CD14-positive monocyte (primary cell): ENCODE results near the gene TTC36. TPM values are rescaled to one million over a fixed set of nuclear protein-coding genes. Genes with fewer than 3 reads are reported as not detected.

Experiments
- DNase-seq, 3 donors: peaks; one replicate each; pipeline ENCODE4 v3.0.0-alpha.2; 2011 to 2022
- H2AFZ ChIP-seq: 2 replicates; pipeline ENCODE4 v1.6.0; 2012; ENCODE audit warnings: mild to moderate bottlenecking, low read depth, low read length, inconsistent platforms; ENCODE audit not compliant: insufficient read depth, poor library complexity, severe bottlenecking
- H3K27ac ChIP-seq, 2 donors: 1 replicate in 1 of 2; 2 replicates in 1 of 2; pipeline ENCODE4 v1.5.1; 2012 to 2013; ENCODE audit warnings: low read length in 2 of 2, control low read depth in 1 of 2, inconsistent platforms in 1 of 2, low read depth in 1 of 2, mild to moderate bottlenecking in 1 of 2
- H3K27me3 ChIP-seq, 2 donors: one replicate each; pipeline versions ENCODE4 v1.6.0 to v1.6.1; 2011 to 2013; ENCODE audit warnings: low read length in 2 of 2; ENCODE audit not compliant: control insufficient read depth in 2 of 2, insufficient read depth in 2 of 2
- H3K36me3 ChIP-seq, 2 donors: replicated peaks in 1 of 2; 1 replicate in 1 of 2; 2 replicates in 1 of 2; pipeline versions ENCODE4 v1.5.1 to v1.6.1; 2012 to 2013; ENCODE audit warnings: low read length in 2 of 2, control low read depth in 1 of 2, inconsistent platforms in 1 of 2, mild to moderate bottlenecking in 1 of 2; ENCODE audit not compliant: insufficient read depth in 2 of 2, control insufficient read depth in 1 of 2
- H3K4me1 ChIP-seq, 2 donors: 1 replicate in 1 of 2; 2 replicates in 1 of 2; pipeline versions ENCODE4 v1.5.1 to v1.6.1; 2012 to 2013; ENCODE audit warnings: low read length in 2 of 2, control low read depth in 1 of 2, inconsistent platforms in 1 of 2, mild to moderate bottlenecking in 1 of 2, moderate library complexity in 1 of 2; ENCODE audit not compliant: insufficient read depth in 2 of 2, control insufficient read depth in 1 of 2
- H3K4me2 ChIP-seq: replicated peaks from 2 replicates; pipeline ENCODE3; 2012; ENCODE audit warnings: low read length, moderate library complexity, mild to moderate bottlenecking; ENCODE audit not compliant: poor library complexity, severe bottlenecking; ENCODE audit errors: extremely low read depth
- H3K4me3 ChIP-seq, 3 experiments: fragments of 200-600 bp in 1 of 3; sonication (generic) in 1 of 3; replicated peaks in 1 of 3; 1 replicate in 2 of 3; 2 replicates in 1 of 3; pipeline ENCODE4 v1.5.1; 2011 to 2013; ENCODE audit warnings: low read length in 3 of 3, mild to moderate bottlenecking in 3 of 3, control low read depth in 2 of 3, low read depth in 2 of 3, inconsistent platforms in 1 of 3, moderate library complexity in 1 of 3
- H3K79me2 ChIP-seq: 2 replicates; pipeline ENCODE4 v1.6.0; 2012; ENCODE audit warnings: mild to moderate bottlenecking, control low read depth, inconsistent platforms, low read length, moderate library complexity; ENCODE audit not compliant: insufficient read depth
- H3K9ac ChIP-seq: 2 replicates; pipeline ENCODE4 v1.6.0; 2017; ENCODE audit warnings: low read length, mild to moderate bottlenecking; ENCODE audit not compliant: insufficient read depth, poor library complexity, severe bottlenecking
- H3K9me3 ChIP-seq, 2 donors: replicated peaks in 1 of 2; 1 replicate in 1 of 2; 2 replicates in 1 of 2; pipeline versions ENCODE4 v1.5.1 to v1.6.1; 2012 to 2013; ENCODE audit warnings: low read length in 2 of 2, control low read depth in 1 of 2; ENCODE audit not compliant: control insufficient read depth in 1 of 2, insufficient read depth in 1 of 2
- H4K20me1 ChIP-seq: 2 replicates; pipeline ENCODE4 v1.6.0; 2012; ENCODE audit warnings: mild to moderate bottlenecking, low read length, control low read depth, moderate library complexity; ENCODE audit not compliant: insufficient read depth
- H3K27ac Mint-ChIP-seq, 7 donors: one replicate each; pipeline ENCODE4 v1.8.0; 2020; ENCODE audit warnings: mild to moderate bottlenecking in 7 of 7, mixed read lengths in 7 of 7, moderate library complexity in 6 of 7, inconsistent platforms in 2 of 7
- H3K27me3 Mint-ChIP-seq, 3 donors: one replicate each; pipeline ENCODE4 v1.8.0; 2021 to 2022; ENCODE audit warnings: low read depth in 3 of 3, mild to moderate bottlenecking in 3 of 3, mixed read lengths in 3 of 3, moderate library complexity in 3 of 3, inconsistent platforms in 1 of 3
- H3K36me3 Mint-ChIP-seq, 2 donors: one replicate each; pipeline ENCODE4 v1.8.0; 2020; ENCODE audit warnings: mixed read lengths in 2 of 2, inconsistent platforms in 1 of 2, mild to moderate bottlenecking in 1 of 2
- H3K4me1 Mint-ChIP-seq: one replicate; pipeline ENCODE4 v1.8.0; 2020; ENCODE audit warnings: mild to moderate bottlenecking, mixed read lengths
- H3K4me3 Mint-ChIP-seq, 2 donors: one replicate each; pipeline ENCODE4 v1.8.0; 2020; ENCODE audit warnings: mild to moderate bottlenecking in 2 of 2, mixed read lengths in 2 of 2, moderate library complexity in 1 of 2
- H3K9me3 Mint-ChIP-seq, 7 donors: one replicate each; pipeline ENCODE4 v1.8.0; 2020 to 2022; ENCODE audit warnings: mixed read lengths in 7 of 7, mild to moderate bottlenecking in 6 of 7, moderate library complexity in 6 of 7, inconsistent platforms in 2 of 7
- WGBS: methylation state at CpG from one replicate; pipeline ENCODE4 v1.1.5; 2013; ENCODE audit warnings: missing lambda C conversion rate; ENCODE audit not compliant: insufficient coverage; 5-methylcytosine and 5-hydroxymethylcytosine counted together
- intact Hi-C, 2 donors: fragments of 100-400 bp; cut with micrococcal nuclease; formaldehyde crosslinking; loops; one replicate each; pipeline versions ENCODE4 v1.15.0 to v1.15.1; 2023
- polyA plus RNA-seq, 3 donors: library from polyadenylated mRNA; depleted of rRNA in 1 of 3; unstranded in 2 of 3; stranded (reverse) in 1 of 3; fragments of 300-500 nt in 2 of 3; fragments of >200 nt in 1 of 3; fragmentation: Illumina TruSeq in 2 of 3; gene quantifications; 1 replicate in 2 of 3; 2 replicates in 1 of 3; pipeline ENCODE4 v1.2.3, GENCODE V29; 2012 to 2021
- TF ChIP-seq, protein P1 (sequence below): fragments of 200-600 bp; IDR thresholded peaks from one replicate; pipeline ENCODE4 v1.8.0; 2022; ENCODE audit warnings: antibody characterized with exemption, mild to moderate bottlenecking

The TTC36 gene
- polyA plus RNA-seq, 3 donors: not detected

DNA sequence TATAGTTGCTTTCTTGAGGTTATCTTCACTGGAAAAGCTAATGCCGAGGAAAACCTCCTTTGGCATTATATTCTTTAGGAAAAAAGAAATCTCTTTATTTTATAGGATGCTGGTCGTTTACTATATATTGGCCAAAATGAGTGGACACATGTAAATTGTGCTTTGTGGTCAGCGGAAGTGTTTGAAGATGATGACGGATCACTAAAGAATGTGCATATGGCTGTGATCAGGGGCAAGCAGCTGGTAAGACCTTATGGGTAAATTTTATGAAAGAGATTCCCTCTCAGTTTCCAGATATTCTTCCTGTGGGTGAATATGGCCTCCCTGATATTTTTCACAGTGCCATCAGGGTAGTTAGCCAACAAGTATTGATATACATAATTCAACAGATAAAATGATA, 29.4 kb upstream of the TTC36 start:
- no peaks in the 10 kb centered on the region for H3K4me1 ChIP-seq
- Mint-ChIP-seq H3K36me3 (peaks cover 89 to 95% of the 10 kb centered on the region in 2 donors), H3K27ac (no peak overlapping the region), H3K4me3 (no peak overlapping the region), H3K9me3 (no peaks in the 10 kb centered on the region), H3K4me1 (no peaks in the 10 kb centered on the region), H3K27me3 (no peaks in the 10 kb centered on the region)
- intact Hi-C loops: loop anchor here (5.0 kb wide), 2 partner anchors 111 to 116 kb away; no protein-coding TSS in a partner anchor
- H3K4me3 ChIP-seq: no peak overlapping the region
- no peak overlapping the region for H2AFZ ChIP-seq
- no peaks in the 10 kb centered on the region for H3K9me3 ChIP-seq
- H3K36me3 ChIP-seq: peaks cover 100% of the 10 kb centered on the region in 2 donors
- DNase-seq: no peak
- TF ChIP-seq, protein P1, sequence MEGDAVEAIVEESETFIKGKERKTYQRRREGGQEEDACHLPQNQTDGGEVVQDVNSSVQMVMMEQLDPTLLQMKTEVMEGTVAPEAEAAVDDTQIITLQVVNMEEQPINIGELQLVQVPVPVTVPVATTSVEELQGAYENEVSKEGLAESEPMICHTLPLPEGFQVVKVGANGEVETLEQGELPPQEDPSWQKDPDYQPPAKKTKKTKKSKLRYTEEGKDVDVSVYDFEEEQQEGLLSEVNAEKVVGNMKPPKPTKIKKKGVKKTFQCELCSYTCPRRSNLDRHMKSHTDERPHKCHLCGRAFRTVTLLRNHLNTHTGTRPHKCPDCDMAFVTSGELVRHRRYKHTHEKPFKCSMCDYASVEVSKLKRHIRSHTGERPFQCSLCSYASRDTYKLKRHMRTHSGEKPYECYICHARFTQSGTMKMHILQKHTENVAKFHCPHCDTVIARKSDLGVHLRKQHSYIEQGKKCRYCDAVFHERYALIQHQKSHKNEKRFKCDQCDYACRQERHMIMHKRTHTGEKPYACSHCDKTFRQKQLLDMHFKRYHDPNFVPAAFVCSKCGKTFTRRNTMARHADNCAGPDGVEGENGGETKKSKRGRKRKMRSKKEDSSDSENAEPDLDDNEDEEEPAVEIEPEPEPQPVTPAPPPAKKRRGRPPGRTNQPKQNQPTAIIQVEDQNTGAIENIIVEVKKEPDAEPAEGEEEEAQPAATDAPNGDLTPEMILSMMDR: no peak
- H4K20me1 ChIP-seq: peaks cover under 1% of the 10 kb centered on the region
- H3K4me2 ChIP-seq: no peak overlapping the region
- no peak overlapping the region for H3K27ac ChIP-seq
- H3K27me3 ChIP-seq: no peaks in the 10 kb centered on the region
- 94% methylated on average over 3 of the region's 4 CpGs for WGBS
- H3K79me2 ChIP-seq: no peaks in the 10 kb centered on the region
- H3K9ac ChIP-seq: no peak overlapping the region

DNA sequence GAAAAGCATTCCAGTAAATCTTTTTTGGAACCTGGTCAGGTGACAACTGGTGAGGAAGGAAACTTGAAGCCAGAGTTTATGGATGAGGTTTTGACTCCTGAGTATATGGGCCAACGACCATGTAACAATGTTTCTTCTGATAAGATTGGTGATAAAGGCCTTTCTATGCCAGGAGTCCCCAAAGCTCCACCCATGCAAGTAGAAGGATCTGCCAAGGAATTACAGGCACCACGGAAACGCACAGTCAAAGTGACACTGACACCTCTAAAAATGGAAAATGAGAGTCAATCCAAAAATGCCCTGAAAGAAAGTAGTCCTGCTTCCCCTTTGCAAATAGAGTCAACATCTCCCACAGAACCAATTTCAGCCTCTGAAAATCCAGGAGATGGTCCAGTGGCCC, 24.1 kb upstream of the TTC36 start:
- no peak for DNase-seq
- Mint-ChIP-seq H3K4me1 (no peaks in the 10 kb centered on the region), H3K27ac (no peak overlapping the region), H3K27me3 (no peaks in the 10 kb centered on the region), H3K9me3 (peaks cover 0 to 1% (median 0%) of the 10 kb centered on the region in 7 donors), H3K36me3 (peaks cover 87 to 99% of the 10 kb centered on the region in 2 donors), H3K4me3 (no peak overlapping the region)
- no peak overlapping the region for H3K4me2 ChIP-seq
- peaks cover 99% of the 10 kb centered on the region in 2 donors for H3K36me3 ChIP-seq
- peaks cover 3% of the 10 kb centered on the region for H4K20me1 ChIP-seq
- H3K9ac ChIP-seq: no peak overlapping the region
- H3K27ac ChIP-seq: no peak overlapping the region
- intact Hi-C loops: no loop called here
- no peaks in the 10 kb centered on the region for H3K79me2 ChIP-seq
- TF ChIP-seq, protein P1: no peak
- H3K27me3 ChIP-seq: no peaks in the 10 kb centered on the region
- H2AFZ ChIP-seq: no peak overlapping the region
- no peak overlapping the region for H3K4me3 ChIP-seq
- WGBS: 86% methylated on average over 2 of the region's 3 CpGs
- no peaks in the 10 kb centered on the region for H3K9me3 ChIP-seq
- no peaks in the 10 kb centered on the region for H3K4me1 ChIP-seq
